ENCODE results near the gene TNFSF18.

Gene TNFSF18

DNA sequence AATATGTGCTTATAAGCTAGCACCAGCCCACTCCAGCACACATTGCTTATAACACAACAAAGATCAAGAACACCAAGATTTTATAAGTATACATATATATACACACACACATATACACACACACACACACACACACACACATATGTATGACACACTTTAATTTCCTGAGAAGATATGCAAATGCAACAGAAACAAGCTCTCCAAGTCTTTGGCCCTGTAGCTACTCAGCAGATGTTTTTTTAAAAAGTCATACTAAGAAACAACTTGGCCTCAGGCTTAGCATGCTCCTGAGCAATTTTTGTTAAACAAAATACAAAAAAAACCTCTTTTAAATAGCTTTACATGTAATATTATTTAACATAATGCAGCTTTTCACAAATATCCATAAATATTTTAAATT is 11.1 kb downstream of the TNFSF18 start:
- DNase-seq (ENCODE audit: low spot score), result no peak

DNA sequence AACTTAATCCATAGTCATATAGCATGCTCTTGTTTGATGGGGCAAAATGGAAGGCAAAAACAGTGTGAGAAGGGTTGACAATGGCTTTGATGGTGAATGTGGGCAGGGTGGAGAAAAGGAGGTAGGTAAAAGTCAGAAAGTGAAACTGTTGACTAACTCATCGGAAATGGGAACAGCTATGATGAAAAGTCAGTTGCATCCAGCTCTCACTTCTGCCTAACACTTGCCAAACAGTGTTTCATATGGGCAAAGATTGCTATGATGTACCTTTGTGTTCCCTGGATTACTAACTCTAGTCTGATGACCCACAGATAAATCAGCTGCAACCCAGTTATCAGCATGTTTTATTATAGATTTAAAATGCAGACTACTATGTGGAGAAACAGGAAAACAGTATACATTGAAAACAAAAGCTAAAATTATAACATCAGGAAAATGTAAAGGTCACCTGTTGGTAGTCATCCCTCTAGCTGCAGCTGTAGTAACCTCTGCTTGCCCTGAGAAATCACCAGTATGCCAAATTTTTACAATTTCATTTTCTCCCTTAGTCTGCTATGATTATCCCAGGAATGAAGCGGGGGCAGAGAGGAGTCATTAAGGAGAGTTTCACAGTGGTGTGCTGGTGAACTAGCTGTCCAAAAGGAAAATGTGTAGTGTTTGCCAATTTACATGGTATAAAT is 11.7 kb downstream of the TNFSF18 start:
- DNase-seq (ENCODE audit: low spot score), result no peak

DNA sequence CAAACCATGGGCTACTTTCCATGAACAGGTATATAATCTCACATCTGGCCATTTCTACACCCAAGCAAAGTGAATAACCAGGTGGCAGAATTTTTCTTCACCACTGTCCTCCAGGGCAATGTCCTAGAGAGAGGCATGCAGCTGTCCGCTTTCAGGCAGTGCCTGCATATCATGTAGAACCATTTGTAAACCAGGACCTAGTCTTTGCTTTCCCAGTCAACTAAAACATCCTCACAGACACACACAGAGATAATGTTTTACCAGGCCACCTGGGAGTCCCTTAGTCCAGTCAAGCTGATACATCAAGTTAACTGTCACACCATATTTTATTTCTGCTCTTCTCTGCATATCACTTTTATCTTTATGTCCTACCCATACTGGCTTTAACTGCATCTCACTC is 26.2 kb downstream of the TNFSF18 start:
- DNase-seq (ENCODE audit: low spot score), result no peak

DNA sequence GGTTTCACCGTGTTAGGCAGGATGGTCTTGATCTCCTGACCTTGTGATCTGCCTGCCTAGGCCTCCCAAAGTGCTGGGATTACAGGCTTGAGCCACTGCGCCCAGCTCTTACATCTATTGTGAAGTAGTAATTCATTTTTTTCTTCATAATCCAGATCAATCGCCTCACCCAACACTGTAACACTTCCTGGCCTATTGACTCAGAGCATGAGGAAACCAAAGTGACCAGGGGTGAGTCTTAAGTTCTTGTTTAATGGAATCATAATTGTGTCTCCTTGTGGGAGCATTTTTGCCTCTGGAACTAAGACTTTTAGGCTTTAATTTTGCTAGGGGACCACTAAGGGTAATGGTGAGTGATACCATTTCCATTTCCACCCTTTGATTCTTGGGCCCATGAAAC is 27.4 kb downstream of the TNFSF18 start:
- DNase-seq (ENCODE audit: low spot score), result no peak

DNA sequence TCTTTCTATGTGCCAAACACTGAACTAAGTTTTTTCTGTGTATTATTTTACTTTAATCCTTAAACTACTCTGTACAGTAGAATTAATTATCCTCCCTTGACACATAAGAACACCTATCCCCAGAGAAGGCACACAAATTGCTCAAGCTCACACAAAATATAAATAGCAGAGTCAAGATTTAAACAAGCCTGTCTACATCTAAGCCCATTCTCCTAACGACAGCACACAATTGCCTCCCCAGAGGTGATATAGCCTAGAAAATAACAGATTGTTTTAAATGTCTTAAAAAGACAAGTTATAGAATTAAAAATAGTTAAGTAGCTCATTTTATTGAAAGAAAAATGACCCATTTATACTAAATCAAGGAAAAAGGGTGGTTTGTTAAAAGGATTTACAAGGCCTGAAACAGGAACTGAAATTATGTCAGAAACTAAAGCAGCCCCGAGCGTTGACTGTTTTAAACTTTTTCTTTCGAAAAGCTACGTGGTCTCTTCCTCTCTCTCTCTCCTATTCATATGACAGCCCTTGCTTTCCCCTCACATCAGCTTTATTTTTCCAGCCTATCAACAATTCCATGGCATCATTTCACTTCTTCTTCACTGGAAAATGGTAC is 30.5 kb downstream of the TNFSF18 start:
- DNase-seq (ENCODE audit: low spot score), result no peak

DNA sequence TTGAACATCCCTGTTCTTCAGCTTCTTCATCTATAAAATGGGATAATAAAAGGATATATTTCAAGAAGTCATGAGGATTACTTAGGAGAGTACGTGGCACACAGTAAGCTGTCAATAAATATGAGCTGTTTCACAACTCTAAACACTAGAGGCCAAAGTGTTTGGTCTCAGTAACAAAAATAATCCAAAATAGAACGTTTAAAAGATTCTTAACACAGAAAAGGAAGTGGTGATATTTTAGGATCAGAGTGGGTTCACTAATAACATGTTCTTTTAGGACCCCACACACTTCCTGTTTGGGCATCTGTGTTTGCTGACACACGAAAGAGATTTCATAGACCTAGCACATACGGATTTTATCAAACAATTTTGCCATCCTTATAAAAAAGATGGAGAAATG is 32.9 kb downstream of the TNFSF18 start:
- no peak for DNase-seq (ENCODE audit: low spot score)

DNA sequence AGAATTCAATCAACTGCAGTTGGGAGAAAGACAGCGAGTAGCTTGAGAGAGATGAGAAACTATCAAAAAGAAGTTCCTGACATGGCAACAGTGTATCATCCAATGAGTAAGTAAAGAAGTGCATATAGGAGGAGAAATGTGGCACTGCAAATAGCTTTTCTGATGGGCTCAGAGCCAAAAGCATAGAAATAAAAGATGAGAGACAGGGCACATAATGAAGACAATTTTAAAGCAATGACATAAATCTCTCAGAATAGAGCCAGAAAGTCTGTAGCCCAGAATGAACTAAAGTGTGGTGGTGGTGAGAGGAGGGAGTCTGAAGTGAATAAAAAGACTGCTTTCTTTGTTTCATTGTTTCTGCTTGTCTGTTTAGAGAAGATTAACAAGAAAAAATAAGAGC is 34.3 kb downstream of the TNFSF18 start:
- DNase-seq (ENCODE audit: low spot score), result no peak

DNA sequence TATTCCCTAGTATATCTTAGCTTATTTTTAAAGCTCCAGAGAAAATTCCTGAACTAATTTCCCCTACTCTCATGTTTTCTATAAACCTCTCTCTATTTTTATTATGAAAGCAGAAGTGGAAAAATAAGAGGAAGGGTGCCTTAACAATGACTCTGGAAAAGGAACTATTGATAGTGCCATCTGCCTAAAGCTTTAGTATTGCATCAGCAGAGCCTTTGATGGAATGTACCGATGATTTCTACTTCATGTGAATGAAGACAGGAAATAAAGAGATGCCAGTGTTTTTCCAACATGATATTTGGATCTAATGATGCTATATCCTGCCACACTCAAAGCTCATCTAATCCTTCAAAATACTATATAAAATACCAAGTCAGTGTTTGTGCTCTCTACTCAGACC is 35.1 kb downstream of the TNFSF18 start:
- DNase-seq (ENCODE audit: low spot score), result no peak

DNA sequence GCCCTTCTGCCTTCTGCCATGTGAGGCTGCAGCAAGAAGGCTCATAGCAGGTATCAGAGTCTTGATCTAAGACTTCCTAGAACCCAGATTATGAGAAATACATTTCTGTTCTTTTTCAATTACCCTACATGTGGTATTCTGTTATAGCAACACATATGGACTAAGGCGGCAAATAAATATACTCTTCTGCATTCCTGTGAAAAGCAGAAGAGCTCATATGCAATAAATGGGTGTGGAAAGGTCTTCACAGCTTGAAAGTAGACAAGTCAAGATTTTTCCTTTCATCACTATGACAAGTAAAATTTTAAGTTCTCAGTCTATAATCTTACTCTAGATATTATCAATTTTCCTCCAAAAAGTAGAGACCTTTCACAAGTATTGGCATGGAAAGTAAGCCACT is 36.6 kb downstream of the TNFSF18 start:
- no peak for DNase-seq (ENCODE audit: low spot score)

DNA sequence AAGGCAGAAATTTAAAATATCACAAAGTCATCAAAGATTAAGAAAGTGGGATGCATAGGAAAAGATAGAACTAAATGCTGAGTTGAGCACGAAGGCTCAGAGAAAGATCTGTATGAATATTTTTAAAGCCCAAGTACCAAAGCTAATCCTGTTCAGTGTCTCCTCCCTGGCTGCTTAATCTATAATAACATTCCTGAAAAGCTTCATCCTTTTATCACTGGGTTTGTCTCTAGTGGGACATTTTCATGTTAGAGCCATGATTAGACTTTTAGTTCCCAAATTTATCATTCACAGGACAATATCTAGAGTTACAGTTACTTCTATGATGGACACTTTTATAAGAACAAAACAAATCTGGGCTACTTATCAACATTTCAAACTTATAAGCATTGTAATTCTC is 38.6 kb downstream of the TNFSF18 start:
- DNase-seq (ENCODE audit: low spot score), result no peak

DNA sequence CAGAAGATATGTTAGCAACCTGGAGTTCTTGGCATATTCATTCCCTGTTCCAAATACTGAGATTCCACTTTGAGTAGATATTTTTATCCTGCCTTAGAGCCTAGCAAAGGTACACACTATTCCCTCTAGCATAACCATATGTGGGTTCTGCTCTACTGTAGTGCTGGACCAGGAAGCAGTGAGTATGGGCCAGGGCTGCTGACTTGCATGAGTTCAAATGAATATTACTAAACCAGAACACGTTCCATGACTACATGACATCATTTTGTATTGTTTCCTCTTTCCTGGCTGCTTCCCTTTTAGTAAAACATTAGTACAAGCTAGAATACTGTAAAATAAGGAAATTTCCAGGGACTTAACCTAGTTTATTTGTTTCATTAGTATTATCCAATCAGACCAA is 41.1 kb downstream of the TNFSF18 start:
- no peak for DNase-seq (ENCODE audit: low spot score)

DNA sequence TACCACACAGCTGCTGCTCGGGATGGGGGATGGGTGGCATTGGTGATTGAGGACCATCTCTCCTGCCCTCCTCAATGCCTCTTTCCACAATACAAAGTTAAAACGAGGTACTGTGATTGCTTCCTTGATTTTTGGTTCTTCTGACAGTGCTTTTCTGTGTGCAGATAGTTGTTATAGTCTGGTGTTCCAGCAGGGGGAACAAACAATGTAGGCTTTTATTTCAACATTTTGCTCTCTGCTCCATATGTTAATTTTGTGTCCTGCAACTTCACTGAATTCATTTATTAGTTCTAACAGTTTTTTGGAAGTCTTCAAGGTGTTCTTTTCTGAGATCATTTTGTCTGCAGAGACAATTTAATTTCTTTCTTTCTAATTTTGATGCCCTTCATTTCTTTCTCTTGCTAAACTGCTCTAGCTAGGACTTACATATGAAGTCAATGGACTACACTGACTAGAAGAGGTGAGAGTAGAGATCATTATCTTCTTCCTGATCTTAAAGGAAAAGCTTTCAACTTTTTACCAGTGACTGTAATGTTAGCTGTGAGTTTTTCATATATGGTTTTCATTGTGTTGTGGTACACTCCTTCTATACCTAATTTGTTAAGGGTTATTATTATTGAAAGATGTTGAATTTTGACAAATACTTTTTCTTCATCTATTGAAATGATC is 45.4 kb downstream of the TNFSF18 start:
- DNase-seq (ENCODE audit: low spot score), result no peak

DNA sequence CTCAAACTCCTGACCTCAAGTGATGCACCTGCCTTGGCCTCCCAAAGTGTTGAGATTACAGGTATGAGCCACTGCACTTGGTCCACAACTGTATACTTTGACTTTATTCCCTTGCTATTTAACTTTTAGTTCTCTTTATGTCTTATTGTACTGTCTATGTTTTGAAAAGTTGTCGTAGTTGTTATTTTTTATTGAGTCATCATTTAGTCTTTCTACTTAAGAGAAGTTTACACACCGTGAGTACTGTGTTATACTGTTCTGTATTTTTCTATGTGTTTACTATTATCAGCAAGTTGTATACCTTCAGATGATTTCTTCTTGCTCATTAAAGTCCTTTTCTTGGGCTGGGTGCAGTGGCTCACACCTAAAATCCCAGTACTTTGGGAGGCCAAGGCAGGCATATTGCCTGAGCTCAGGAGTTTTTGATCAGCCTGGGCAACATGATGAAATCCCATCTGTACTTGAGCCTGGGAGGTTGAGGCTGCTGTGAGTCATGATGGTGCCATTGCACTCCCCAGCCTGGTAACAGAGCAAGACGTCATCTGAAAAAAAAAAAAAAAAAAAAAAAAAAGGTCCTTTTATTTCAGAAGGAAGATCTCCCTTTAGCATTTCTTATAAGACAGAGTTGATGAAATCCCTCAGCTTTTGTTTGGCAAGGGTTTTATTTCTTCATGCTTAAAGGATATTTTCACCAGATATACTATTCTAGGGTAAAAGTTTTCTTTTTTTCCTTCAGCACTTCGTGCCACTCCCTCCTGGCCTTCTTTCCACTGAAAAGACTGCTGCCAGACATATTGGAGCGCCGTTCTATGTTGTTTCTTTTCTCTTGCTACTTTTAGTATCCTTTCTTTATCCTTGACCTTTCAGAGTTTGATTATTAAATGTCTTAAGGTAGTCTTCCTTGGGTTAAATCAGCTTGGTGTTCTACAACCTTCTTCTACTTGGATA is 47.6 kb downstream of the TNFSF18 start:
- no peak for DNase-seq (ENCODE audit: low spot score)

DNA sequence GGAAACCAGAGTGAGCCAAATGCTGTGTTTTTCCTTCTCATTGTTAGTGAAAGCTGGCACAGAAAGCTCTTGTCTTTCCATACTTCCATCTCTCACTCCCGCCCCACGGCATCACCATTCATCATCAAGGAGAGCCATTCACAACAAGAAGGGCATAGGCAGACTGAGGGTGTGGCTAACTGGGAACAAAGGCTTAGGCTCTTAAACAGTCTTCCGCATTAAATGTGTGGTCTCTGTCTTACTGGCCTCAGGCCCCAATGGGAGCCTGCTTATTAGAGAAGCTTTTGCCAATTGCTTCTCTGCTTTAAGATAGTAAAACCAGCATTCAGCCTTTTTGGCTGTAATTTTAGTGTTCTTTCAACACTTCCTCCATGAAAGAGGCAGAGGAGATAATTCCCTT is 51.4 kb downstream of the TNFSF18 start:
- DNase-seq (ENCODE audit: low spot score), result no peak

DNA sequence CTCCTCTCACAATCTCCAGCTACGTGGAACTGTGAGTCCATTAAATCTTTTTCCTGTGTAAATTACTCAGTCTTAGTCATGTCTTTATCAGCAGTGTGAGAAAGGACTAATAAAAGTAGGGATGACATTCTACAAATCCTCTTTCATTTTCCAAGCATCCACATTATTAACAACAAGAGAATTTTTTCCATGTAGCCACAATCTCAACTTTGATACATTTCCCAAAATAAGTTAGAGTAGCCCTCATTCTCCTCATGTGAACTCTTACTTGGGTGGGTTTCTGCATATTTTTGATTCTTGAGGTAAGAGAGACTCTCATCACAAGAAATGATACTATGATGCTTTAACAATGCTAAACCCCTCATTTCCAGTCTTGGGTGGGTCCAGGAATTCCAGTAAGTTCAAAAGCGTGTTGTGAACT is 52.8 kb downstream of the TNFSF18 start:
- no peak for DNase-seq (ENCODE audit: low spot score)

DNA sequence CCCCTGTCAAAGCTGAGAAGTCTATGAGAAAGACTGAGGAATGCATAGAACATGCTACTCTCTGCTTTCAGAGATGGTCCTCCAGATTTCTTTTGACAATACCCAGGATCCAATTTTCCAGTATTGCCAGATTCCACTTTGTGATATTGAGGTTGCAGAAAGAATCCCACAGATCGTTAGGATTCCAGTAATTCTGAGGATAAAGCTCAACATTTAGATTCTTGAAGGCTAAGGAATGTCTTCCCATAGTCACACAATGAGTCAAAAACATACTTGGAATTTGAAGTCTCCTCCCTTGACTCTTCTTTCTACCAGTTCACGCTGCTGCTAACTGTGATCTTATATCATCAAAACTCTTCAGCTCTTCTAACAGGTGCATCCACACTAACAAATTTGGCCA is 57.1 kb downstream of the TNFSF18 start:
- no peak for DNase-seq (ENCODE audit: low spot score)

DNA sequence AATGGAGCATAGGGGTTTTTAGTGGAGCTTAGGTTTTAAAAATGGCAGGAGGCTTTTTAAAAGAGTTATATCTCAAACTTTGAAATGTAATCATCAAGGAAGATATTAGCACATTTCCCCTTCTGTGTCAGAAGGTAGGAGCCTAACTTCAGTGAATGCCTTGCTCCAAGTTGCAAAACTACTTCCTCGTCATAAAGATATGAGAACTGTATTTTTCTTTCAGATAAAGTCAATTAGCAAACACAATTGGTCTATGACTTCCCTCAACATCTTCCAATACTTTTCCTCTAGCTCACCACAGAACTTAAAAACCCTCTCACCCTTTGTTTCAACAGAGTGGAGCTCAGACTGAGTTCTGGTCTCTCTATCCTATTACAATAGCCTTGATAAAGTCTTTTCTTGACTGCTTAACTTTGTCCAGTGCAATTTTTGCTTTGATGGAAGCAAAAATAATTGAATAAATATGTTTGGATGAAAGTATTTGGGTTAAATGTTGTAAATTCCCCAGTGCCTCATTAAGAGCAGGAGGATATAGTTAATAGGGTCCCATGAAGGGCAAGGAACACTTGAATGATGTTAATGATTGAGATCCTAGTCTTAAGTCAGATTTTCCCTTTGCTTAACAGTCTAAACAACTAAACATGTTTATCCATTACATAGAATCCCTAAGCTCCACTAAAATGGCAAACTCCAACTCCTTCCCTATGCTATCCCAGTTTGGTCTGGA is 58.9 kb downstream of the TNFSF18 start:
- no peak for DNase-seq (ENCODE audit: low spot score)

DNA sequence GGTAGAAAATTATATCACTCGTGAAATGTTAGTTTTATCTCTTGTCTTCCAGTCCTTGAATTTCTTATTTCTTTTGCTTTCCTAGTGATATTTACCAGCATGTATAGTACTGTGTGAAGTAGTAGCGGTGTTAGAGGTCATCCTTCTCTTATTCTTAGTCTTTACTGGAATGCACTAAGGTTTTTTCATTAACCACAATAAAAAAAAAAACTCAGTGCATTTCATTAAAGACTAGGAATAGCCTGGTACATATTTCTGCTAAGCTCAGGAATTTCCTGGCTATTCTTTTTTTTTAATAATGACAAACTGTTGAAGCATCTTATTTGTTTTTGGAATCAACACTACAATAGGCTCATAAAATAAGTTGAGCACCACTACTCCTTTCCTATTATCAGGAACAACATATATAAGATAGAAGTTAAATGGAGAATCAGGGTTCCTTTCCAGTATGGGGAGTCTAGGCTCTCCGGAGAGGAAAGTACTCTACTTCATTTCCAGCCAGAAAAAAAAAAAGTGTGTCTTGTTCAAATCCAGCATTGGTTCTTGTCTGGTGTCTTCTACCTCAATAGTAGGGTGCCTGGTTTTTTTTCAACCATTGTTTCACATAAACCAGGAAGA is 60.0 kb downstream of the TNFSF18 start:
- no peak for DNase-seq (ENCODE audit: low spot score)
